Measurements from ENCODE around the gene GATB.

- TF ChIP-seq CTCF (conservative IDR thresholded peaks at IDR 0.05) (no peak), ZFX (IDR thresholded peaks at IDR 0.05) (no peak)
Observed at GRCh38 chr4:151716324-151716723, 44.5 kb downstream of the GATB start.

All from C4-2B (cell line).